Right lobe of liver (tissue), 4 donors: ENCODE results near the gene MED10.

Source experiments
- POLR2A ChIP-seq: fragments of 450-650 bp; IDR thresholded peaks from one replicate; pipeline ENCODE4 v1.6.1; 2017; ENCODE audit warnings: antibody characterized with exemption, mild to moderate bottlenecking
- TF ChIP-seq, protein P1 (sequence below), 4 donors: fragments of 200-600 bp in 3 of 4; fragments of 450-650 bp in 1 of 4; IDR thresholded peaks; one replicate each; pipeline versions ENCODE4 v1.5.1 to v1.8.0; 2016 to 2022; ENCODE audit warnings: antibody characterized with exemption in 4 of 4, mild to moderate bottlenecking in 2 of 4
- donor health status: DM: no; HTN: no; CAD: no.
- donor health status: DM: no; HTN: no; CAD: no.
- donor health status: DM: no; HTN: yes; CAD: no.

DNA sequence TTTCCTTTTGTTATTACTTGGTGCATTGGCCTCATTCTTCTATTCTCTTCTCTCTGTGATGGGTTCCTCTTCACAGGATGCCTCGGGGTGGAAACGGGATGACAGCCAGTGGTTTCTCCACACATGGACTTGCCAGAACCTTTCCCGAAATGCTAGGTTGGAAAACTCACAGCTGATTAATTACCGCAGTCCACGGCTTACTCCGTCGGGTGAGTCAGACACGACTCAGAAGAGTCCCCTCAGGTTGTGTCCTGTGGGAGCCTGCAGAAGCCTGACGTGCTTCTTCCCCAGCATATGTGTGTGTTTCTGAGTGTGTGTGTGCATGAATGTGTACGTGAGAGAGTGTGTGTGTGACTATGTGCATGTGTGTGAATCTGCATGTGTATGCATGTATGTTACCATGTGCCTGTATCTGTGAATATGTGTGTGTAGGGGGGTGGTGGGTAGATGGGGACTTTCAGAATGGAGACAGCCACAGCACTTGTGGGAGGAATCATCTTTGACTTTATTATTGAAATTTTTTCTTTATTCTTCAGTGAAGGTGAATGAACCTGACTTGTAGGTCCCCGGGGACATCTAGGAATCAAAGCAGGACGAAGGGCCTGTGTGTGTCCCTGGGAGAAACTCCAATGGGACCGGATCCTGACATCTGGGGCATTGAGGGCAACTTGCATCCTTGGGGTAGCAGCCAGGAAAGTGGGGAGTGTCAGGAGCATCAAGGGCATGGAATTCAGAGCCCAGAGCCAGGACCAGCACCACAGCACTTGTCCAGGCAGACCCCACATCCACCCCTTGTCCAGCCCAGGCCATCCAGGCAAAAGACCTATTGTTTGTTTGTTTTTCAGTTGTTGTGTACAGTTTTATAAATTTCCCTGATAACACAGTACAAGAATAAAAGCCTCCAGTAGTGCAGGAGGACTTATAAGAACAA lies 21.9 kb upstream of the MED10 start:
- TF ChIP-seq, protein P1, sequence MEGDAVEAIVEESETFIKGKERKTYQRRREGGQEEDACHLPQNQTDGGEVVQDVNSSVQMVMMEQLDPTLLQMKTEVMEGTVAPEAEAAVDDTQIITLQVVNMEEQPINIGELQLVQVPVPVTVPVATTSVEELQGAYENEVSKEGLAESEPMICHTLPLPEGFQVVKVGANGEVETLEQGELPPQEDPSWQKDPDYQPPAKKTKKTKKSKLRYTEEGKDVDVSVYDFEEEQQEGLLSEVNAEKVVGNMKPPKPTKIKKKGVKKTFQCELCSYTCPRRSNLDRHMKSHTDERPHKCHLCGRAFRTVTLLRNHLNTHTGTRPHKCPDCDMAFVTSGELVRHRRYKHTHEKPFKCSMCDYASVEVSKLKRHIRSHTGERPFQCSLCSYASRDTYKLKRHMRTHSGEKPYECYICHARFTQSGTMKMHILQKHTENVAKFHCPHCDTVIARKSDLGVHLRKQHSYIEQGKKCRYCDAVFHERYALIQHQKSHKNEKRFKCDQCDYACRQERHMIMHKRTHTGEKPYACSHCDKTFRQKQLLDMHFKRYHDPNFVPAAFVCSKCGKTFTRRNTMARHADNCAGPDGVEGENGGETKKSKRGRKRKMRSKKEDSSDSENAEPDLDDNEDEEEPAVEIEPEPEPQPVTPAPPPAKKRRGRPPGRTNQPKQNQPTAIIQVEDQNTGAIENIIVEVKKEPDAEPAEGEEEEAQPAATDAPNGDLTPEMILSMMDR (IDR thresholded peaks at IDR 0.05) = no peak
- TF ChIP-seq POLR2A = no peak
